Spleen (tissue), 11 donors: ENCODE measurements around the gene DDX59. TPM values are rescaled to one million over a fixed set of nuclear protein-coding genes. Genes with fewer than 3 reads are reported as not detected.

ENCODE experiments used
- DNase-seq: peaks from one replicate; pipeline ENCODE4 v3.0.0-alpha.2; 2020
- H3K27ac ChIP-seq, 8 donors: fragments of 200-600 bp; sonication (generic) in 7 of 8; 1 replicate in 4 of 8; 2 replicates in 4 of 8; pipeline versions ENCODE4 v1.5.0 to v1.8.0; 2016 to 2021; ENCODE audit warnings: inconsistent platforms in 4 of 8, mild to moderate bottlenecking in 4 of 8, moderate library complexity in 1 of 8
- H3K27me3 ChIP-seq, 7 donors: fragments of 200-600 bp; sonication (generic) in 6 of 7; replicated peaks in 1 of 7; 1 replicate in 4 of 7; 2 replicates in 3 of 7; pipeline versions ENCODE4 v1.5.0 to v1.8.0; 2016 to 2021; ENCODE audit warnings: inconsistent platforms in 3 of 7, mild to moderate bottlenecking in 1 of 7
- H3K36me3 ChIP-seq, 6 donors: fragments of 200-600 bp; sonication (generic) in 5 of 6; 1 replicate in 4 of 6; 2 replicates in 2 of 6; pipeline versions ENCODE4 v1.5.0 to v1.8.0; 2016 to 2021; ENCODE audit warnings: inconsistent platforms in 2 of 6
- H3K4me1 ChIP-seq, 6 donors: fragments of 200-600 bp; sonication (generic) in 5 of 6; 1 replicate in 3 of 6; 2 replicates in 3 of 6; pipeline versions ENCODE4 v1.5.0 to v1.8.0; 2016 to 2021; ENCODE audit warnings: inconsistent platforms in 3 of 6
- H3K4me3 ChIP-seq, 8 donors: fragments of 200-600 bp; sonication (generic) in 7 of 8; 1 replicate in 4 of 8; 2 replicates in 4 of 8; pipeline versions ENCODE4 v1.5.0 to v1.8.0; 2016 to 2021; ENCODE audit warnings: inconsistent platforms in 4 of 8, mild to moderate bottlenecking in 4 of 8, moderate library complexity in 2 of 8
- H3K9me3 ChIP-seq, 8 donors: fragments of 200-600 bp; sonication (generic) in 7 of 8; 1 replicate in 4 of 8; 2 replicates in 4 of 8; pipeline versions ENCODE4 v1.5.0 to v1.8.0; 2016 to 2021; ENCODE audit warnings: inconsistent platforms in 4 of 8
- POLR2A ChIP-seq, 3 donors: fragments of 450-650 bp; IDR thresholded peaks; one replicate each; pipeline ENCODE4 v1.5.1; 2017; ENCODE audit warnings: antibody characterized with exemption in 3 of 3, mild to moderate bottlenecking in 1 of 3
- POLR2AphosphoS5 ChIP-seq, 3 donors: sonication (generic); formaldehyde crosslinking; IDR thresholded peaks; one replicate each; pipeline ENCODE4 v1.5.1; 2017; ENCODE audit warnings: antibody characterized with exemption in 3 of 3
- WGBS, 5 donors: extraction: QIAGEN DNeasy Blood & Tissue Kit in 3 of 5; methylation state at CpG; one replicate each; pipeline versions ENCODE4 v1.1.5 to v1.1.7; 2013 to 2018; 5-methylcytosine and 5-hydroxymethylcytosine counted together
- intact Hi-C: fragments of 100-400 bp; cut with DNase I; formaldehyde crosslinking; loops from one replicate; pipeline ENCODE4 v1.15.0; 2023; ENCODE audit warnings: low total_unique reads
- polyA plus RNA-seq, 3 donors: library from polyadenylated mRNA; stranded (reverse); fragments of 200-250 nt; gene quantifications; one replicate each; pipeline ENCODE4 v1.2.1, GENCODE V29; 2013
- total RNA-seq, 7 donors: library from RNA; depleted of rRNA in 3 of 7; stranded (reverse); fragments of >200 nt in 3 of 7; fragmentation: NEBNext Ultra II Directional in 4 of 7; extraction: Animal tissue kit (Norgen Biotek cat#: 25700) in 4 of 7; gene quantifications; one replicate each; pipeline versions ENCODE4 v1.1.0 to v1.2.1, GENCODE V29; 2016 to 2021
- TF ChIP-seq, protein P1 (sequence below), 11 experiments: fragments of 200-600 bp in 7 of 11; fragments of 450-650 bp in 4 of 11; sonication (generic) in 4 of 11; IDR thresholded peaks in 8 of 11; conservative IDR thresholded peaks in 3 of 11; 1 replicate in 7 of 11; 2 replicates in 4 of 11; pipeline versions ENCODE4 v1.4.0 to v1.8.0; 2016 to 2021; ENCODE audit warnings: antibody characterized with exemption in 11 of 11, inconsistent platforms in 4 of 11, mild to moderate bottlenecking in 1 of 11
- donor health status: healthy with polysubstance abuse.
- donor health status: DM: no; HTN: no; CAD: no; lungs with moderate emphysema.
- donor health status: DM: no; HTN: no; CAD: no.
- donor health status: Bipolar disorder and iron deficiency.
- donor health status: healthy.
- donor health status: DM: no; HTN: no; CAD: no.
- donor health status: DM: yes; HTN: yes; CAD: no.

Gene DDX59
- total and polyA plus RNA-seq, 10 donors, result 21.4 to 40.2 (median 31.6) TPM

DNA sequence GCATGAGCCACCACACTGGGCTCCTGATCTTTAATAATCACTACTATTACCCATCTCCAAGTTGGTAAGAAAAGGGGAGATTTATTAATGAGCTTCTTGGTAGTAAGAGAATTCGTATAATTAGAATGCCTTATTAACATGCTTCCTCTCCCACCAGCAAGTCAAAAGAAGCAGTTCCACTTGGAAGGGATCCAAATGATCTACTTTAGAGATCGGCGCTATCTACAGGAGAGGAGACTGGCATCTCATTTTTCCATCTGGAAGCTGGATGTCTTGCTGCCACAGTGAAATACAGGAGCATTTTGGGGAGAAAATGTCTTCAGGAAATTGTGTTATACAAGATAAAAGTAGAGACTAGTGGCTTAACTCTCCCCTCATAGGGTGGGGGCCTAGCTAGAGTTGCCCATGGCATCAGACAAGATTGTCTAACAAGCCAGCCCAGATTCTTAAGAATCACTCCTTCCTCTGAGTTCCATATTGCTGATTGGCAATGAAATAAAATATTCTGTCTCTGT lies 35.3 kb upstream of the DDX59 start:
- Histone ChIP-seq H3K4me3 (no peak overlapping the region), H3K27ac (no peak overlapping the region), H3K36me3 (no peaks in the 10 kb centered on the region), H3K4me1 (no peaks in the 10 kb centered on the region), H3K27me3 (no peaks in the 10 kb centered on the region), H3K9me3 (no peaks in the 10 kb centered on the region)
- no peak for TF ChIP-seq POLR2A (IDR thresholded peaks at IDR 0.05)
- TF ChIP-seq POLR2AphosphoS5 (IDR thresholded peaks at IDR 0.05), result no peak
- TF ChIP-seq, protein P1, sequence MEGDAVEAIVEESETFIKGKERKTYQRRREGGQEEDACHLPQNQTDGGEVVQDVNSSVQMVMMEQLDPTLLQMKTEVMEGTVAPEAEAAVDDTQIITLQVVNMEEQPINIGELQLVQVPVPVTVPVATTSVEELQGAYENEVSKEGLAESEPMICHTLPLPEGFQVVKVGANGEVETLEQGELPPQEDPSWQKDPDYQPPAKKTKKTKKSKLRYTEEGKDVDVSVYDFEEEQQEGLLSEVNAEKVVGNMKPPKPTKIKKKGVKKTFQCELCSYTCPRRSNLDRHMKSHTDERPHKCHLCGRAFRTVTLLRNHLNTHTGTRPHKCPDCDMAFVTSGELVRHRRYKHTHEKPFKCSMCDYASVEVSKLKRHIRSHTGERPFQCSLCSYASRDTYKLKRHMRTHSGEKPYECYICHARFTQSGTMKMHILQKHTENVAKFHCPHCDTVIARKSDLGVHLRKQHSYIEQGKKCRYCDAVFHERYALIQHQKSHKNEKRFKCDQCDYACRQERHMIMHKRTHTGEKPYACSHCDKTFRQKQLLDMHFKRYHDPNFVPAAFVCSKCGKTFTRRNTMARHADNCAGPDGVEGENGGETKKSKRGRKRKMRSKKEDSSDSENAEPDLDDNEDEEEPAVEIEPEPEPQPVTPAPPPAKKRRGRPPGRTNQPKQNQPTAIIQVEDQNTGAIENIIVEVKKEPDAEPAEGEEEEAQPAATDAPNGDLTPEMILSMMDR (IDR thresholded peaks at IDR 0.05 in 8 of 11, conservative IDR thresholded peaks at IDR 0.05 in 3 of 11), result no peak
- DNase-seq, result no peak
- intact Hi-C loops, result no loop called here
- 54 to 77% (median 62%) methylated on average over 3 of the region's 3 CpGs for WGBS, 5 donors

DNA sequence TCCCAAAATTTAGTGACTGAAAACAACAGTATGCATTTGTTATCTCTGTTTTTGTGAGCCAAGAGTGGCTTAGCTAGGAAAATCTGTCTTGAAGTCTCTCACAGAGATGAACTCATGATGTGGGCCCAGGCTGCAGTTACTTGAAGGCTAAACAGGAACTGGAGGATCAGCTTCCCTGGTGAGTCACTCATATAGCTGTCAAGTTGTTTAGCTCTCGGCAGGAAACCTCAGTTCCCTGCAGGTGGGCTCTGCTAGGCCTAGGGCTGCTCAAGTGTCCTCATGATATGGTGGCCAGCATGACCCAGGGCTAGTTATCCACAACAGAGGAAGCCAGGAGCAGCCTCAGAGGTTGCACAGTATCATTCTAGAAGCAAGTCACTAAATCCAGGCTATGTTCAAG lies 30.2 kb upstream of the DDX59 start:
- Histone ChIP-seq H3K9me3 (no peaks in the 10 kb centered on the region), H3K36me3 (no peaks in the 10 kb centered on the region), H3K27me3 (no peaks in the 10 kb centered on the region), H3K4me3 (no peak overlapping the region), H3K4me1 (no peaks in the 10 kb centered on the region), H3K27ac (no peak overlapping the region)
- WGBS, 5 donors, result 36 to 76% (median 69%) methylated on average over 1 of the region's 1 CpG
- no peak for TF ChIP-seq POLR2AphosphoS5 (IDR thresholded peaks at IDR 0.05)
- TF ChIP-seq, protein P1 (IDR thresholded peaks at IDR 0.05 in 8 of 11, conservative IDR thresholded peaks at IDR 0.05 in 3 of 11), result no peak
- TF ChIP-seq POLR2A (IDR thresholded peaks at IDR 0.05), result no peak
- no peak for DNase-seq
- intact Hi-C loops, result no loop called here

- no peaks in the 10 kb centered on the region for H3K9me3 ChIP-seq
- H3K4me3 ChIP-seq, result no peak overlapping the region
- intact Hi-C loops, result no loop called here
- 83 to 89% (median 86%) methylated on average over 3 of the region's 3 CpGs for WGBS, 5 donors
- TF ChIP-seq, protein P1 (IDR thresholded peaks at IDR 0.05 in 8 of 11, conservative IDR thresholded peaks at IDR 0.05 in 3 of 11), result no peak
- TF ChIP-seq POLR2A (IDR thresholded peaks at IDR 0.05), result no peak
- TF ChIP-seq POLR2AphosphoS5 (IDR thresholded peaks at IDR 0.05), result no peak
- no peak overlapping the region for H3K27ac ChIP-seq
- DNase-seq, result no peak
- no peaks in the 10 kb centered on the region for H3K4me1 ChIP-seq
- H3K36me3 ChIP-seq, result no peaks in the 10 kb centered on the region
- H3K27me3 ChIP-seq, result no peaks in the 10 kb centered on the region
Measured at GRCh38 chr1:200694738-200695137, 25.0 kb upstream of the DDX59 start.

DNA sequence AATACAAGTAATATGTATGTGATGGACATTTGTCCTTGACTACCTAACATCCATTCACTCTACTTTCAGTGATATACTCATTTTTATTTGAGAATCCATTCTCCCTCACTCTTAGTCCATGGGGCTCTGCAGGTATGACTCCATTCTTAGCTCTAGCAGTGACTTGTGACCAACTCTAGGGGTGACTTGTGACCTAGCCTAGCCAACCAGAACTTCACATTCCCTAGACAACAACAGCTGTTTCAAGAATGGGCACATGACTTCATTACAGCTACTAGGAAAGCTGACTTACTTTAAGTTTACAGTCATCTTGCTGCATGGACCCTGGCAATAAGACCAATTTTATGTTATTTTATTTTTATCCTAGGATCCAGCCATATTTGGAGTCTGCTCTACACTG lies 23.6 kb upstream of the DDX59 start:
- H3K9me3 ChIP-seq, result no peaks in the 10 kb centered on the region
- TF ChIP-seq POLR2AphosphoS5 (IDR thresholded peaks at IDR 0.05) (no peak), POLR2A (IDR thresholded peaks at IDR 0.05) (no peak)
- TF ChIP-seq, protein P1 (IDR thresholded peaks at IDR 0.05 in 8 of 11, conservative IDR thresholded peaks at IDR 0.05 in 3 of 11), result no peak
- no peaks in the 10 kb centered on the region for H3K4me1 ChIP-seq
- H3K4me3 ChIP-seq, result no peak overlapping the region
- no peak overlapping the region for H3K27ac ChIP-seq
- H3K36me3 ChIP-seq, result no peaks in the 10 kb centered on the region
- DNase-seq, result no peak
- intact Hi-C loops, result no loop called here
- H3K27me3 ChIP-seq, result no peaks in the 10 kb centered on the region
